ENCODE measurements around the gene RNF130.

DNA sequence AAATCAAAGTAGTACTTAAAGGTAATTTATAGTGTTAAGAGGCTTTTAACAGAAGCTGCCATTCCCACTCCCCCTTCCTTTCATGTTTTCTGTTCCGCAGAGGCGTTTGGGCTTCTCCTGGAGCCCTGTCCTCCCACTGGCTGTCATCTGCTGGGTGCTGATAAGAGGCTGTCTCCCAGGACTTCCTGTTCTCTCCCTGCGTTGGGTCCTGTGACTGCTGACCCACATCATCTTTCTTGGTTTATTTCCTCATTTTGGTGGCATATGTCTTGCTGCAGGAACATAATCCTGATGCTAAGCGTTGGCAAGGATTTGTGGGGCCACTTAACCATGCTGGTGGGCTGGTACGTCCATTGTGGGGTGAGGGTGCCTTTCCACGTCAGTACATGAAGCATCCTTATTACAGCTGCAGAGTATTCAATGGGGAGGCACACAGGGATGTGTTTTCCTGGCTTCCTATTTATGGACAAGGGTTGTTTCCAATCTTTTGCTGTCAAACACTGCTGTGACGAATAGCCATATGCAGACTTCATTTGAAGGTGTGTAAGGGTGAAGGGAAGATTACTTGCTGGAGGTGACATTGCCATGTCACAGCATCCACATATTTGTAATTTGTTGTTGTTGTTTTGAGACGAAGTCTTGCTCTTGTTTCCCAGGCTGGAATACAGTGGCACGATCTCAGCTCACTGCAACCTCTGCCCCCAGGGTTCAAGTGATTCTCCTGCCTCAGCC, 22.3 kb upstream of the RNF130 start:
- peak; percentile 99 for TF ChIP-seq EP300 (IDR thresholded peaks at IDR 0.05; ENCODE audit: low read length)
- no peak for TF ChIP-seq ZNF507 (tag; conservative IDR thresholded peaks at IDR 0.05)
